ENCODE measurements around the gene YPEL4.

Gene YPEL4

GRCh38 chr11:57618438-57618837 is 31.3 kb downstream of the YPEL4 start:
- no peak for DNase-seq (ENCODE audit: low read depth)
- no peak overlapping the region for H3K4me3 ChIP-seq (ENCODE audit: low read length)
- TF ChIP-seq CTCF (conservative IDR thresholded peaks at IDR 0.05; ENCODE audit: low read depth, low read length) = no peak

DNA sequence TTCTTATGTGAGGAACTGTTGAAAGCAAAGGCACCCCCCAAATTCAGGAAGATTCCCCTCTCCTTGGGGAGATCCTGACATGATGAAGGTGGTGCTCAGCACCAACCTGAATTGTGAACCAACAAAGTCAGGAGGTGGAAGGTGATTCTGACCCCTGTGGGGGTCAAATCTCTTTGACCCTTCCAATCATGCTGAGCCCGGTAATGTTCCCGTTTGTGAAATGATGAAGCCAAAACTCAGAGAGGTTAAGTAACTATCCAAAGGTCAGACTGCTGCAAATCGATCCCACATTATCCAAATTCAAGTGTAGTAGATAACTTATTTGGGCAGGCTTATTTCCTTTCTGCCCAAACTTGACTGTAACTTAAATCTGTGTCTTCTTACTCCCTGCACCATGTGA is 33.1 kb downstream of the YPEL4 start:
- no peak overlapping the region for H3K4me3 ChIP-seq (ENCODE audit: low read length)
- no peak for DNase-seq (ENCODE audit: low read depth)
- no peak for TF ChIP-seq CTCF (conservative IDR thresholded peaks at IDR 0.05; ENCODE audit: low read depth, low read length)

DNA sequence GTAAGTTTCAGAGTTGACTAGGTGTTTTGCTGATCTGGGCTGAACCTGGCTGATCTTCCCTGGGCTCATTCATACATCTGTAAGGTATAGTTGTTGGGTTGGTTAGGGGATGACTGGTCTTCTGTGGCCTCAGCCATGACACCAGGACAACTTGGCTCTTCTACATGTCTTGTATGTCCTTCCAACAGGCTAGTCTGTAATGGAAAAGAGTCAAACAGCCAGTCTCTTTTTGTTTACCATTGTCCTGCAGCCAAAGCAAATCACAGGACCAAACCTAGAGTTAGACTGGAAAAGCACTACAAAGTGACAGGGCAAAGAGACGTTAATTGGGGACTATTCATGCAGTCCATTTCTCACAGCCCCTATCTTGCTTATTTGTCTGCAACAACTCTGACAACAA is 34.4 kb downstream of the YPEL4 start:
- H3K4me3 ChIP-seq (ENCODE audit: low read length) = no peak overlapping the region
- TF ChIP-seq CTCF (conservative IDR thresholded peaks at IDR 0.05; ENCODE audit: low read depth, low read length) = no peak
- DNase-seq (ENCODE audit: low read depth) = no peak

GRCh38 chr11:57614234-57614772 is 35.4 kb downstream of the YPEL4 start:
- no peak overlapping the region for H3K4me3 ChIP-seq (ENCODE audit: low read length)
- no peak for DNase-seq (ENCODE audit: low read depth)
- TF ChIP-seq CTCF (conservative IDR thresholded peaks at IDR 0.05; ENCODE audit: low read depth, low read length) = no peak

DNA sequence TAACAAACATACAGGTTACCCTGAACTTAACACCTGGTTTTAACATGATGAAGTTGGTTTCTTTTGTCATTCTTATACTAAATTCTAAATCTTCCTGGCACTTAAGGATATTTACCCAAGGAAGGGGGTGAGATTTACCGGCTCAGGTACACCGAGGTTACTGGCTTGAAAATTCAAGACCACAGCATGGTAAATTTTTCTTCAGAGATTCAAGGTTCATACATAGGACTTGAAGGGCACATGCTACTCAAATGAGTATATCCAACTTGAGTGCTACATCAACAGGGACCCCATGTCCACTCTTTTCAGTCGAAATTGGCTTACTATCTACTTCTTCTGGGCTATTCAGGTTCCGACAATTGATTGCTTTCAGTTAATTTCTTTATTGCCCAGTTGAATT is 39.5 kb downstream of the YPEL4 start:
- no peak overlapping the region for H3K4me3 ChIP-seq (ENCODE audit: low read length)
- DNase-seq (ENCODE audit: low read depth) = no peak
- no peak for TF ChIP-seq CTCF (conservative IDR thresholded peaks at IDR 0.05; ENCODE audit: low read depth, low read length)

DNA sequence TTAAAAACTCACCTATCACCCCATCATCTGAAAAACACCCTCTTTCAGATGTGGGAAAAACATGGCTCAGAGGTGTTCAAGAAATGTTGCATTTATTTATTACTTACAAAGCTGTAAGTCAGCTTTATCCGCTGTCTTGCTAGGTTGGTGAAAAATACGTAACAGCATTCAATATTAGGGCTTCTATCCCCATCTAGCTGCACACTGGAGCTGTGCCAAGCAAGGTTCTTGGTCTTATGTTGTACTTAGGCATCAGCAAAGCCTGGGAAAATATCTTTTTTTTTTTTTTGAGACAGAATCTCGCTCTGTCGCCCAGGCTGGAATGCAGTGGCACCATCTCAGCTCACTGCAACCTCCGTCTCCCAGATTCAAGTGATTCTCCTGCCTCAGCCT is 44.7 kb downstream of the YPEL4 start:
- no peak overlapping the region for H3K4me3 ChIP-seq (ENCODE audit: low read length)
- no peak for DNase-seq (ENCODE audit: low read depth)
- TF ChIP-seq CTCF (conservative IDR thresholded peaks at IDR 0.05; ENCODE audit: low read depth, low read length) = no peak

- no peak for DNase-seq (ENCODE audit: low read depth)
- H3K4me3 ChIP-seq (ENCODE audit: low read length) = no peak overlapping the region
- TF ChIP-seq CTCF (conservative IDR thresholded peaks at IDR 0.05; ENCODE audit: low read depth, low read length) = no peak
Observed at GRCh38 chr11:57604296-57605027, 45.2 kb downstream of the YPEL4 start.
